ENCODE measurements around the gene ZGPAT. TPM values are rescaled to one million over a fixed set of nuclear protein-coding genes. Genes with fewer than 3 reads are reported as not detected.

ZGPAT gene
- total and polyA plus RNA-seq, 2 of the 8 experiments (the other 6 are each of a cell fraction or from before 2014, with no cell fraction given) = 14.5 to 21.4 TPM

DNA sequence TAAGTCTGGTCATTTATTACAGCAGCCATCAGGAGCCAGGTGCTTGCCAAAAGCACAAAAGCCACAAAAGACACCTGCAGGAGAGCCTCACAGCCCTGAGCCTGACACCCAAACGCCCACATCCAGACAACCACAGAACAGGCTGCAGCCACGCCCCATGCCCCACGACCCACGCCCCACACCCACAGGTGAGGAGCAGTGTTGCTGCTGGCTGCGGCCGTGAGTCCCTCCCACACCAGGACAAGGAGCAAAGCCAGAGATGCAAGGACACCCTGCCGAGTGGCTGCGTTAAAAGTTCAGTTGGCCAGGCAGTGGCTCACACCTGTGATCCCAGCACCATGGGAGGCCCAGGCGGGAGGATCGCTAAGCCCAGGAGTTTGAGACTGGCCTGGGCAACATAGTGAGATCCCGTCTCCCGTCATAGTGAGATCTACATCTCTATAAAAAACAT is 74.7 kb downstream of the ZGPAT start:
- H3K79me1 ChIP-seq (ENCODE audit: low read depth, low read length) = peaks cover 12% of the 10 kb centered on the region
- H3K56ac ChIP-seq (replicated peaks; ENCODE audit: insufficient read length, low read depth, low read length) = no peak overlapping the region
- no peaks in the 10 kb centered on the region; a peak in 1 of 8 replicates for H3K36me3 ChIP-seq (ENCODE audit: control insufficient read depth in 2 of 4, insufficient read depth in 4 of 4, low read length in 3 of 4)
- no peak overlapping the region for H2BK15ac ChIP-seq (ENCODE audit: low read length)
- H4K91ac ChIP-seq (replicated peaks; ENCODE audit: insufficient read length, low read length) = no peak overlapping the region
- no peaks in the 10 kb centered on the region for H3K27me3 ChIP-seq (replicated peaks in 1 of 4; ENCODE audit: control insufficient read depth in 3 of 4, extremely low read depth in 1 of 4, insufficient read depth in 3 of 4, low read length in 3 of 4)
- peaks cover 0 to 5% of the 10 kb centered on the region in 2 experiments for H4K20me1 ChIP-seq (replicated peaks in 1 of 2; ENCODE audit: control insufficient read depth in 1 of 2, insufficient read depth in 2 of 2, low read length in 2 of 2)
- H3K9ac ChIP-seq (replicated peaks in 1 of 4; ENCODE audit: extremely low read depth in 1 of 4, low read depth in 3 of 4, low read length in 3 of 4) = no peak overlapping the region
- TF ChIP-seq SUZ12 (IDR thresholded peaks at IDR 0.05; ENCODE audit: low read length) (no peak), NANOG (IDR thresholded peaks at IDR 0.05; ENCODE audit: insufficient read depth, low read depth, low read length, poor library complexity, severe bottlenecking) (no peak), SRF (IDR thresholded peaks at IDR 0.05; ENCODE audit: low read depth, low read length) (no peak)
- no peaks in the 10 kb centered on the region for H3K4me1 ChIP-seq (replicated peaks in 1 of 4; ENCODE audit: control insufficient read depth in 3 of 4, insufficient read depth in 4 of 4, low read length in 3 of 4)
- no peak overlapping the region for H3K4me2 ChIP-seq (ENCODE audit: insufficient read depth in 1 of 2, low read depth in 2 of 2, low read length in 2 of 2)
- no peak overlapping the region for H3K4ac ChIP-seq (replicated peaks; ENCODE audit: insufficient read length, low read depth, low read length)
- 91% methylated on average over 12 of the region's 12 CpGs; no CpG with 5 or more reads in 1 of the 2 experiments for WGBS, 2 experiments (ENCODE audit: extremely low coverage in 1 of 2, insufficient coverage in 1 of 2, insufficient read length in 1 of 2, insufficient replicate concordance in 2 of 2, low coverage in 1 of 2, low lambda C conversion rate in 2 of 2, missing lambda C conversion rate in 1 of 2)
- H3K9me3 ChIP-seq (ENCODE audit: insufficient read depth in 2 of 2, low read depth in 1 of 2, low read length in 1 of 2) = no peaks in the 10 kb centered on the region; a peak in 1 of 4 replicates
- H3K27ac ChIP-seq (ENCODE audit: low read depth, low read length) = no peak overlapping the region
- H2BK20ac ChIP-seq (ENCODE audit: low read length) = no peak overlapping the region
- peaks cover 0 to 14% of the 10 kb centered on the region in 2 experiments; a peak in 2 of 4 replicates for H3K79me2 ChIP-seq (ENCODE audit: control insufficient read depth in 1 of 2, insufficient read depth in 2 of 2, low read length in 2 of 2)
- H4K5ac ChIP-seq (ENCODE audit: insufficient read length, low read depth, low read length) = no peak overlapping the region
- DNase-seq (ENCODE audit: low read depth in 1 of 2, low spot score in 2 of 2) (no peak), FAIRE-seq (no peak)
- no peak overlapping the region for H2AFZ ChIP-seq (ENCODE audit: low read length)
- no peak overlapping the region for H3K23ac ChIP-seq (ENCODE audit: insufficient read length)
- H3K4me3 ChIP-seq (ENCODE audit: extremely low read depth in 1 of 4, insufficient read depth in 2 of 4, low read depth in 3 of 4, low read length in 4 of 4) = no peak overlapping the region
- CTCF ChIA-PET (ENCODE audit: partially characterized antibody) = interaction anchor here (1.1 to 15.2 kb wide), 7 partner anchors 7 to 82 kb away, joined by 3 to 191 read pairs (median 3); partner anchors contain the start of gene LIME1
- H3K23me2 ChIP-seq (ENCODE audit: low read depth, low read length) = no peaks in the 10 kb centered on the region
- H2BK120ac ChIP-seq (replicated peaks; ENCODE audit: low read depth, low read length) = no peak overlapping the region
- POLR2A ChIA-PET (ENCODE audit: partially characterized antibody) = no interaction called here
- no peak overlapping the region for H2BK12ac ChIP-seq (ENCODE audit: low read depth, low read length)
- 0 out of 2 replicates have a peak overlapping the region, but pooled peaks have one; percentile 35 for H2BK5ac ChIP-seq (ENCODE audit: low read depth, low read length)
- no peak overlapping the region for H2AK5ac ChIP-seq (ENCODE audit: low read depth, low read length)
- no peak overlapping the region for H3K18ac ChIP-seq (ENCODE audit: extremely low read depth, low read length)
- no peak overlapping the region for H4K8ac ChIP-seq (ENCODE audit: extremely low read depth, insufficient read depth, low read length)
- no peak overlapping the region for H3K14ac ChIP-seq (ENCODE audit: insufficient read length)

All from H1 (cell line).